ENCODE data around the gene RNU1-3. TPM values are rescaled to one million over a fixed set of nuclear protein-coding genes. Genes with fewer than 3 reads are reported as not detected.
"Not testable (repeated sequence)": the region's sequence is repeated elsewhere in the genome, so short reads cannot be mapped to it uniquely, and the experiment has no call there.

The RNU1-3 gene
- total and polyA plus RNA-seq, 2 experiments from 2014 or later, result not detected

- H4K20me1 ChIP-seq (ENCODE audit: insufficient read depth); H3K9ac ChIP-seq; H3K27ac ChIP-seq; in situ Hi-C loops (cut with MboI); H3K4me1 ChIP-seq (ENCODE audit: insufficient read depth); H3K9me2 ChIP-seq (ENCODE audit: insufficient read depth); H2AFZ ChIP-seq; H3K27me3 ChIP-seq (replicated peaks; ENCODE audit: insufficient read depth); H3K4me2 ChIP-seq (ENCODE audit: unreplicated experiment); H3F3A ChIP-seq (ENCODE audit: insufficient read depth); H3K9me3 ChIP-seq (ENCODE audit: low read depth); H3K4me3 ChIP-seq; DNase-seq; H3K36me3 ChIP-seq (ENCODE audit: low read depth): not testable (repeated sequence)
- TF ChIP-seq EZH2 (IDR thresholded peaks at IDR 0.05; ENCODE audit: insufficient read depth, poor library complexity, severe bottlenecking), result peak; percentile 27
- peaks cover 18% of the 10 kb centered on the region for H3K79me2 ChIP-seq (ENCODE audit: insufficient read depth)
- 7 to 9% methylated on average over 44 to 47 of the region's 84 CpGs for WGBS, 2 experiments (ENCODE audit: low coverage in 1 of 2, low lambda C conversion rate in 2 of 2, missing lambda C conversion rate in 2 of 2)
Observed at GRCh38 chr1:16647179-16648176, 19.3 kb downstream of the RNU1-3 start.

GRCh38 chr1:16646716-16647115 is 20.0 kb downstream of the RNU1-3 start:
- H3K79me2 ChIP-seq (ENCODE audit: insufficient read depth), result peaks cover 24% of the 10 kb centered on the region
- in situ Hi-C loops (cut with MboI); H3K9me3 ChIP-seq (ENCODE audit: low read depth); DNase-seq; H3K4me2 ChIP-seq (ENCODE audit: unreplicated experiment); H2AFZ ChIP-seq; H4K20me1 ChIP-seq (ENCODE audit: insufficient read depth); H3K4me3 ChIP-seq; H3K27ac ChIP-seq; H3K9me2 ChIP-seq (ENCODE audit: insufficient read depth); H3K4me1 ChIP-seq (ENCODE audit: insufficient read depth); H3K9ac ChIP-seq; H3F3A ChIP-seq (ENCODE audit: insufficient read depth); H3K27me3 ChIP-seq (replicated peaks; ENCODE audit: insufficient read depth); H3K36me3 ChIP-seq (ENCODE audit: low read depth): not testable (repeated sequence)
- 86 to 90% methylated on average over 11 to 16 of the region's 17 CpGs for WGBS, 2 experiments (ENCODE audit: low coverage in 1 of 2, low lambda C conversion rate in 2 of 2, missing lambda C conversion rate in 2 of 2)

- H2AFZ ChIP-seq; H3K4me2 ChIP-seq (ENCODE audit: unreplicated experiment); DNase-seq; H3K9ac ChIP-seq; H3F3A ChIP-seq (ENCODE audit: insufficient read depth); H3K9me2 ChIP-seq (ENCODE audit: insufficient read depth); H3K36me3 ChIP-seq (ENCODE audit: low read depth); H3K27ac ChIP-seq; in situ Hi-C loops (cut with MboI); H4K20me1 ChIP-seq (ENCODE audit: insufficient read depth); H3K9me3 ChIP-seq (ENCODE audit: low read depth); H3K4me1 ChIP-seq (ENCODE audit: insufficient read depth); H3K4me3 ChIP-seq; H3K27me3 ChIP-seq (replicated peaks; ENCODE audit: insufficient read depth): not testable (repeated sequence)
- 90 to 92% methylated on average over 15 of the region's 15 CpGs for WGBS, 2 experiments (ENCODE audit: low coverage in 1 of 2, low lambda C conversion rate in 2 of 2, missing lambda C conversion rate in 2 of 2)
- H3K79me2 ChIP-seq (ENCODE audit: insufficient read depth), result peaks cover 30% of the 10 kb centered on the region
Observed at GRCh38 chr1:16646061-16646664, 20.6 kb downstream of the RNU1-3 start.

- Histone ChIP-seq H3K4me3 (peak overlapping the region; percentile 81), H3K9ac (peak overlapping the region; percentile 85), H2AFZ (peak overlapping the region; percentile 89), H3K79me2 (ENCODE audit: insufficient read depth) (peaks cover 37% of the 10 kb centered on the region), H3K4me2 (ENCODE audit: unreplicated experiment) (peak overlapping the region; percentile 84)
- H3F3A ChIP-seq (ENCODE audit: insufficient read depth); in situ Hi-C loops (cut with MboI); H3K27ac ChIP-seq; H4K20me1 ChIP-seq (ENCODE audit: insufficient read depth); H3K4me1 ChIP-seq (ENCODE audit: insufficient read depth); H3K36me3 ChIP-seq (ENCODE audit: low read depth); DNase-seq; H3K9me2 ChIP-seq (ENCODE audit: insufficient read depth); H3K9me3 ChIP-seq (ENCODE audit: low read depth); H3K27me3 ChIP-seq (replicated peaks; ENCODE audit: insufficient read depth): not testable (repeated sequence)
- WGBS, 2 experiments (ENCODE audit: low coverage in 1 of 2, low lambda C conversion rate in 2 of 2, missing lambda C conversion rate in 2 of 2), result 95 to 97% methylated on average over 7 of the region's 7 CpGs
Observed at GRCh38 chr1:16645271-16646060, 21.3 kb downstream of the RNU1-3 start.

- H3K36me3 ChIP-seq (ENCODE audit: low read depth); H3K4me1 ChIP-seq (ENCODE audit: insufficient read depth); H3K27me3 ChIP-seq (replicated peaks; ENCODE audit: insufficient read depth); in situ Hi-C loops (cut with MboI); H3F3A ChIP-seq (ENCODE audit: insufficient read depth); H3K9me2 ChIP-seq (ENCODE audit: insufficient read depth); H3K27ac ChIP-seq; H4K20me1 ChIP-seq (ENCODE audit: insufficient read depth); H3K9me3 ChIP-seq (ENCODE audit: low read depth): not testable (repeated sequence)
- H2AFZ ChIP-seq, result peak overlapping the region; percentile 89
- peak overlapping the region; percentile 84 for H3K4me2 ChIP-seq (ENCODE audit: unreplicated experiment)
- 9% methylated on average over 61 of the region's 61 CpGs for WGBS, 2 experiments (ENCODE audit: low coverage in 1 of 2, low lambda C conversion rate in 2 of 2, missing lambda C conversion rate in 2 of 2)
- peaks cover 45% of the 10 kb centered on the region for H3K79me2 ChIP-seq (ENCODE audit: insufficient read depth)
- peak overlapping the region; percentile 81 for H3K4me3 ChIP-seq
- DNase-seq, result peak; percentile 95
- peak overlapping the region; percentile 85 for H3K9ac ChIP-seq
Observed at GRCh38 chr1:16644482-16645270, 22.1 kb downstream of the RNU1-3 start.
